Lower lobe of right lung (tissue), 2 donors: ENCODE measurements around the gene DRAM2. TPM values are rescaled to one million over a fixed set of nuclear protein-coding genes. Genes with fewer than 3 reads are reported as not detected.

Source experiments
- ATAC-seq, 2 donors: fragments of 200-7000 bp; cut with Tn5 transposase; one replicate each; pipeline ENCODE4 v1.9.1; 2020 to 2022; ENCODE audit warnings: mild to moderate bottlenecking in 2 of 2, moderate library complexity in 2 of 2
- DNase-seq: peaks from one replicate; pipeline ENCODE4 v3.0.0-alpha.2; 2020
- H3K27ac ChIP-seq: fragments of 200-600 bp; one replicate; pipeline ENCODE4 v1.8.0; 2022
- H3K27me3 ChIP-seq: fragments of 200-600 bp; one replicate; pipeline ENCODE4 v1.8.0; 2022; ENCODE audit warnings: low read depth
- H3K36me3 ChIP-seq: fragments of 200-600 bp; one replicate; pipeline ENCODE4 v1.8.0; 2022; ENCODE audit warnings: mild to moderate bottlenecking
- H3K4me1 ChIP-seq: fragments of 200-600 bp; one replicate; pipeline ENCODE4 v1.8.0; 2022
- H3K4me3 ChIP-seq: fragments of 200-600 bp; one replicate; pipeline ENCODE4 v1.8.0; 2022; ENCODE audit warnings: mild to moderate bottlenecking
- H3K9me3 ChIP-seq: fragments of 200-600 bp; one replicate; pipeline ENCODE4 v1.8.0; 2022
- CTCF ChIP-seq: fragments of 200-600 bp; IDR thresholded peaks from one replicate; pipeline ENCODE4 v1.8.0; 2022; ENCODE audit warnings: antibody characterized with exemption, mild to moderate bottlenecking
- intact Hi-C: fragments of 100-400 bp; cut with DNase I; formaldehyde crosslinking; loops from one replicate; pipeline ENCODE4 v1.11.0; 2022
- total RNA-seq: library from RNA; stranded (reverse); fragmentation: NEBNext Ultra II Directional; extraction: Animal tissue kit (Norgen Biotek cat#: 25700); gene quantifications from one replicate; pipeline ENCODE4 v1.2.1, GENCODE V29; 2021
- donor health status: DM: no; HTN: yes; CAD: no; lungs with severe emphysema.

The DRAM2 gene
- total RNA-seq, 1 donor from 2014 or later, result 73.9 TPM

DNA sequence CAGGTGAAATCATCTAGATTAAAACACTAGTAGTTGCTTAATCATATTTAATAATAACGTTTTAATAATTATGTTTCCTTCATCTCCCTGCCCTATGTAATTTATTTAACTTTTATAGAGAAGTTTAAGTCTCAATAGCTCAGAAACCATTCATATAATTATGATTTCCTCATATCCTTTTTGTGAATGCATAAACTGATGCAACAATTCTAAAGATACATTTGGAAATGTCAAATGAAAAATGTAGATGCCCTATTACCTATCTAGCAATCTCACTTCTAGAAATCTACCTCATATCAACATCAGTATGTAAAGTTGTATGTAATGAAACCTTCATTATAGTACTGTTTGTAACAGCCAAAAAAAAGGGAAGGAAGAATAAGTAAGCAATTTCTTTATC, 10.5 kb downstream of the DRAM2 start:
- Histone ChIP-seq H3K4me1 (peaks cover 14% of the 10 kb centered on the region), H3K36me3 (peaks cover 68% of the 10 kb centered on the region), H3K27ac (no peak overlapping the region), H3K27me3 (no peaks in the 10 kb centered on the region), H3K9me3 (no peaks in the 10 kb centered on the region), H3K4me3 (no peak overlapping the region)
- intact Hi-C loops, result no loop called here
- no peak for TF ChIP-seq CTCF
- no peak for DNase-seq
- ATAC-seq, result no peak

DNA sequence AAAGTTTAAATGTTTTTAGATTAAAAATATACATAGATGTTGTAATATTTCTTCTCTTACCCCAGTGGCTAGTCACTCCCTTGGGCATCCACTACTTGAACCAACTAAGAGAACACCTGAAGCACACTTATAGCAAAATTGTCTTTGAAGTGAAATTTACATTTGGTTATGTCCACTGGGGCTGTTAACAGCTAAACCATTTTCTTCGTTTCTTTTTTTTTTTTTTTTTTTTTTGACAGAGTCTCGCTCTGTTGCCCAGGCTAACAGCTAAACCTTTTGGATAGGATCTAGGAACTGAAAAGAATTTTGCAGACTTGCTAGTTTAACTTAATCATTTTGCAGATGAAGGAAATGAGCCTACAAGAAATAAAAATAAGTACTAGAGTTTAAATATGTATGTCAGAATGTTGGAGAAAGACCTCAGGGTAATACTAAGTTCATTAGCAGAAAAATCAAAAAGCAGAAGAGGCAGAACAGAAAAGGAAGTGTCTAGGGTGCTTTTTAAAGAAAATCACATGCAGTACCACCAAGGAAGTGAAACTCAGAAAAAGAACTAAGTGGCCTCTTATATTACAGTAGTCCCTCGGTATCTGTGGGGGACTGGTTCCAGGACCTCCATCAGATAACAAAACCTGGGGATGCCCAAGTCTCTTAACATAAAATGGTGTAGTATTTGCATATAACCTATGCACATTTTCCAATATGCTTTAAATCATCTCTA, 11.8 kb downstream of the DRAM2 start:
- TF ChIP-seq CTCF, result no peak
- no peak overlapping the region for H3K27ac ChIP-seq
- no peak for DNase-seq
- ATAC-seq, result peak; percentile 51 to 68
- H3K9me3 ChIP-seq, result no peaks in the 10 kb centered on the region
- peaks cover 14% of the 10 kb centered on the region for H3K4me1 ChIP-seq
- no peak overlapping the region for H3K4me3 ChIP-seq
- intact Hi-C loops, result no loop called here
- no peaks in the 10 kb centered on the region for H3K27me3 ChIP-seq
- H3K36me3 ChIP-seq, result peaks cover 81% of the 10 kb centered on the region

DNA sequence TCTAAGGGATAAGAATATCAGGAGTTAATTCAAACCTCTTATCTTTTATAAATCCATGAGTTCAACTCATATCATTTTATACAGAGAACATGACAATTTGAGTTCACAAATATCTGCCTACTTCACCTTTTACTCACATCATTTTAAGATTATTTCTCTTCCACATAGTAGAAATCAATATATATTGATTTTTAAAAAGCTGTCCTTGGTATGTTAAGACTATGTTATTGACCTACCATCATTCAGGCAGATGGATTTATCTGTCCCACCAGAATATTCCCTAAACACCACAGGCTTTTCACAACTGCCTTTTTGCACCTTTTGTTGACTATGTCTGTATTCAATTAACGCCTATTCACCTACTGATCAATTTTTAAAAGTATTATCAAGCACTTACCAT, 13.5 kb downstream of the DRAM2 start:
- intact Hi-C loops, result no loop called here
- Histone ChIP-seq H3K4me3 (no peak overlapping the region), H3K27ac (no peak overlapping the region), H3K36me3 (peaks cover 81% of the 10 kb centered on the region), H3K27me3 (no peaks in the 10 kb centered on the region), H3K4me1 (peaks cover 14% of the 10 kb centered on the region), H3K9me3 (no peaks in the 10 kb centered on the region)
- TF ChIP-seq CTCF, result no peak
- no peak for ATAC-seq
- no peak for DNase-seq

DNA sequence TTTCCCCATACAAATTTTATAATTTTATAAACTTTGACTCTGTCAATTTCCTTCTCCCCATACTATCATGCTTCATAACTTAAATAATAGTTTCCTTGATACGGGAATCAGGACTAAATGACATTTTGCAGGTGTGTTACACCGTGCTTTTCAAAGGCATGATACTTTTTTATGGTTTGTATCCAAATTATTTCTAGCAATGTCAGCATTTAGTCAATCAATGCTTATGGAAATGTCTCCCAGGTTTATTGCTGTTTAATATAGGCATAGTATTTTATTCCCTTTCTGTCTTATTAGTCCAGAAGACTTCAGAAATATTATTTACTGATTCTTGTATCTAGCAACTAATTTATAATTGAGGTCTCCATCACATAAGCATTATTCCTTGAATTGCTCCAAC, 23.4 kb downstream of the DRAM2 start:
- intact Hi-C loops, result no loop called here
- DNase-seq (no peak), ATAC-seq (no peak)
- Histone ChIP-seq H3K4me1 (no peaks in the 10 kb centered on the region), H3K4me3 (no peak overlapping the region), H3K27ac (no peak overlapping the region), H3K9me3 (no peaks in the 10 kb centered on the region), H3K36me3 (peaks cover 52% of the 10 kb centered on the region), H3K27me3 (no peaks in the 10 kb centered on the region)
- no peak for TF ChIP-seq CTCF

- TF ChIP-seq CTCF, result no peak
- Histone ChIP-seq H3K27me3 (no peaks in the 10 kb centered on the region), H3K27ac (no peak overlapping the region), H3K4me1 (no peaks in the 10 kb centered on the region), H3K36me3 (peaks cover 4% of the 10 kb centered on the region), H3K9me3 (peaks cover 7% of the 10 kb centered on the region), H3K4me3 (no peak overlapping the region)
- no peak for DNase-seq
- no peak for ATAC-seq
- intact Hi-C loops, result no loop called here
Observed at GRCh38 chr1:111110197-111110899, 29.5 kb downstream of the DRAM2 start.
